GM19193 (cell line): ENCODE results near the gene ASXL2.

Experiments used
- POLR2A ChIP-seq: IDR thresholded peaks from 4 replicates; pipeline ENCODE4 v1.6.1; 2011; ENCODE audit not compliant: insufficient read depth, insufficient read length; ENCODE audit errors: extremely low read depth

ASXL2 gene

DNA sequence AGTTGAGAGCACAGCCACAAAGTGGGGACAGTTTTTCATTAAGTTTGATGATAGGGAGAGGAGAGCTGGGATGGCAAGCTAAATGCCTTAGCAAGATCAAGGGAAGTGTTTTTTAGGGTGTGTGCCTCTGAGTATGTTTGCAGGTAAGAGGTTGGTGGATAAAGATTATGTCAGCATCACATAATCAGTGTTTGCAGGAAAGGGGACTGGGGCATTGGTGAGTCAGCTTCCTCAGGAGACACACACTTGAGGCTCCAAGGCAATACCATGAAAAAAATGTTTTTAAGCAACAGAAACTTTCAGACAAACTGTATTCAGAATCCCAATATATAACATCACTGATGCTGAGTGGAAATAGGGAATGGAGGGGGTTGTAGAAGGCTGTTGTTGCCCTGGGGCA, 179.5 kb downstream of the ASXL2 start:
- no peak for TF ChIP-seq POLR2A

DNA sequence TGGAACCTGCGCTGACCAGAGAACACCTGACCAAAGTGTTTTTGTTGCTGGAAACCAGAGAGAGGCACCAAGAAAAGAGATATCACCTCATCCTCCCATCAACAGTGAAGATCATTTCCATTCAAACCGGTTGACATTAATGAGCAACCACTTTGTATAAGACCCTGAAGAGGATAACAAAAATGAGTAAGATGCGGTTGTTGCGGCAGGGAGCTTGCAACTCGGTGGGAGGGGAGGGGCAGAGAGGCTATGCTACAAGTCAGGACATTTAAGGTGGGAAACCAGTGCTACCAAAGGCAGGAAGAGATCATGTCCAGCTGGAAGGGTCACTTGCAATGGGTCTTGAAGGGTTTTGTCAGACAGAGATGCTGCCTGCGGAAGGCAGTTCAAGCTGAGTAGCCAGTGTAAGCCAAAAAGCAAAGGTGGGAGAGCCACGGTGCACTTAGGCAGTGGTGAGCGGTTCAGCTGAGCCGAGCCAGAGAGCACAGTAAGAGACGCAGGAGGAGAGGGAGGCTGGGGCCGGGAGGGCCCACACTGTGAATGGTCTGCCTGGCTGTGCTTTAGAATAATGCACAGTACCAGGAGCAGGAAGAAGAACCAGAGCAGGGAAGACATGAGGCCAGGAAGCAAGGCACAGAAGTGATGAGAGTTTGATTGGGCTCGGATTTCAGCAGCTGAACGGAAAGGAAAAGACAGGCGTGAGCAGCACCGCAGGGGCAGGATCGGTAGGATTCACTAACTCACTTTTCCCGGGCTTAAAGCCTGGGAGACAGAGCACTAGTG, 180.5 kb downstream of the ASXL2 start:
- TF ChIP-seq POLR2A: no peak

DNA sequence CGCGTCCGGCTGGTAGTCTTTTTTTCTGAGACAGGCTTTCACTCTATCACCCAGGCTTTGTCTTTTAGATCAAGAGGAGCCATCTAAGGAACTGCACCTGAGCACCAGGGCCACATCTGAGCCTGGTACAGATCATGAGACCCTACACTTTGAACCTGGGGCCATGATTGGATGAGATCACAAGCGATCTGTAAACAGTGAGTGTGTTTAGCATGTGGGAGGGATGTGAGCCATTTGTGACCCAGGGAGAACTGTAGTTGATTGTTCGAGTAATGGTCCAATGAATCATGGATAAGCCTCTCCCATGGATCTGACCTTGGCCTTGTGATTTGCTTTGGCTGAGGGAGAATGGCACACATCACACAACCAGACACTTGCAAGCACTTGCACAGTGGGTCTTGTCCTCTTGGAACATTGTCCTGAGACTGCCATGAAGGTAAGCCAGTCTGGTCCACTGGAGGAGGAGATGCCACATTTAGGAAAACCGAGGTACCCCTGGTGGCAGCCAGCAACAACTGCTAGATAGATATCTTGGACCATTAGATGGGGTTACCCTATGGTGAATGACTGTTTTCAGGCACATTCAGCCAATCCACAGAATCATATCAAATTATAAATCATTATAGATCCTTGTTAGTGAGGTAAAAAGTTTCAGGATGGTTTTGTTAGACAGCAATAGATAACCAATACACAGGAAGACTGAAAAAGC, 185.4 kb downstream of the ASXL2 start:
- TF ChIP-seq POLR2A: no peak

- TF ChIP-seq POLR2A: no peak
Measured at GRCh38 chr2:25692143-25692542, 186.1 kb downstream of the ASXL2 start.

GRCh38 chr2:25690058-25690457, 188.2 kb downstream of the ASXL2 start:
- no peak for TF ChIP-seq POLR2A

DNA sequence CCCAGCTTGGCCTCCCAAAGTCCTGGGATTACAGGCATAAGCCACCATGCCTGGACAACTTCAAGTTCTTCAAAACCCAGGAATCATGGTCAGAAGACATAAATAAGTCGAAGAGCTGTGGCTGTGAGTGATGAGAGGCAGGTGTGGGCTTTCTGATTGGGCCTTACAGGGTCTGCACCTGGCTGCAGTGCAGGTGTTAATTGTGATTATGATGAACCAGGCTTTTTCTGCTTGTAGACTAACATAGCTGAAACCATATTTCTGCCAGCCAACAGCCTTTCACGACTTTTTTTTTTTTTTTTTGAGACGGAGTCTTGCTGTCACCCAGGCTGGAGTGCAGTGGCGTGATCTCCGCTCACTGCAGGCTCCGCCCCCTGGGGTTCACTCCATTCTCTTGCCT, 190.1 kb downstream of the ASXL2 start:
- TF ChIP-seq POLR2A: no peak

DNA sequence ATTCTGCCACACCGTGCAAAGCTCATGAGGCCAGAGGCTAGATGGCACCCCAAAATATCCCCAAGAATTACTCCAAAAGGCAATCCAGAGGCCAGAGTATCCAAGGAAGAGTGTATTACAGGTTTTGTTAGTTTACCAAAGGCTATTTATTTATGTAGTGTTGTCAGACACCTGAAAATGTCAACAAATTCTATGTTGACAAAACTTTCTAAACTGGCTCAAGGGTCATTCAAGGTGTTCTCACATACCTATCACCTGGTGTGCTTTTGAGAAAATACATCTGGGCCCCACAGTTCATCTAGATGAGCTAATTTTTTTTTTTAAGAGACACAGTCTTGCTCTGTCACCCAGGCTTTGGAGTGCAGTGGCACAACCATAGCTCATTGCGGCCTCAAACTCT, 192.5 kb downstream of the ASXL2 start:
- no peak for TF ChIP-seq POLR2A

DNA sequence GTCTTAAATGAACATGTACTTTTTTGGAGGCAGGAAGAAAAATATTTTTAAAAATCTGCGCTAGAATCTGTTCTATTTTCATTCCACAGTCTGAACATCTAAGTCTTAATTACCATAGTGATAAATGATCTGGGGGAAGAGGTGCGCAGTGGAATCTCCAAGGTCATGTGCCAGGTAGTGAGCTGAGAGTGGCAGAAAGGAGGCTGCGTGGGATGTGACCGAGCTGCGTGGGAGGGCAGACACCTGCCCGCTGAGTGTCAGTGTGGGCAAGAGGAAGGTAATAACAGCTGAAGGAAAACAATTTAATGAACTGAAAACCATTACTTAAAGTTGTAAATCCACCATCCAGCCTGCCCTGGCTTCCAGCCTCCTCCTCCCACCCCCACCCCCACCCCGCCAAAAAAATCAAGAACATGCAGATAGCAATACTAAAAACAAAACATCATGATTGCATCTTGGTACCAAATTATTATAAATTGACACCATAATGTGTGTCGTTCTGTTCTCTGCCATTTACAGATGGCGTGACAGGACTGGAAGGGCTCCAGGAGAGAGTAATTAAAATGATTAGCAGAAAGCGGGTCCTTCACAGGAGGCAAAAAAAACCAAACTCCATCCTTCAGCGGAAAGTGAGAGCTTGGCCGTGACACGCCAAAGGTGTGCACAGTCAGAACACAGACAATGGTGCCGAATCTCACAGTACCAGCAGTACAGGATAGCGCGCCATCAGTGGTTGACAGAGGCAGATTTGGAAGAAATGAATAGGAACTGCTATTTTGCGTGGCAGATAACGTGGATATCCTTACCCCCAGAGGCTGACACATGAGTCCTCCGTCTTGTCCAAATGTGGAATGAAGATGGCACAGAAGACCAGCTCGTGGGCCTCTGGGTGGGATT, 193.5 kb downstream of the ASXL2 start:
- no peak for TF ChIP-seq POLR2A
